Measurements from ENCODE around the gene ARHGEF7. TPM values are rescaled to one million over a fixed set of nuclear protein-coding genes. Genes with fewer than 3 reads are reported as not detected.

The ARHGEF7 gene
- total RNA-seq, 2 experiments from 2014 or later, result 67.9 to 68.9 TPM

GRCh38 chr13:111116856-111117255 is 1.7 kb downstream of the ARHGEF7 start:
- Mint-ChIP-seq H3K9me3 (no peaks in the 10 kb centered on the region), H3K27me3 (peaks cover 78% of the 10 kb centered on the region), H3K4me3 (no peak overlapping the region), H3K36me3 (ENCODE audit: low read depth) (no peaks in the 10 kb centered on the region), H3K27ac (no peak overlapping the region), H3K4me1 (peaks cover 14% of the 10 kb centered on the region)
- CTCF ChIA-PET, result interaction anchor here (1.3 to 1.8 kb wide), 2 partner anchors 47 to 49 kb away, joined by 3 to 6 read pairs; no protein-coding TSS in a partner anchor
- POLR2A ChIA-PET, result interaction anchor here (1.5 kb wide), 1 partner anchor 501 kb away, joined by 3 read pairs; the partner anchor contains the start of gene NAXD
- DNase-seq, result no peak

- POLR2A ChIA-PET, result interaction anchor here (1.5 kb wide), 1 partner anchor 502 kb away, joined by 3 read pairs; the partner anchor contains the start of gene NAXD
- CTCF ChIA-PET, result interaction anchor here (1.3 to 1.8 kb wide), 2 partner anchors 47 to 49 kb away, joined by 3 to 6 read pairs; no protein-coding TSS in a partner anchor
- H3K36me3 Mint-ChIP-seq (ENCODE audit: low read depth), result no peaks in the 10 kb centered on the region
- peaks cover 74% of the 10 kb centered on the region for H3K27me3 Mint-ChIP-seq
- peaks cover 14% of the 10 kb centered on the region for H3K4me1 Mint-ChIP-seq
- no peak overlapping the region for H3K27ac Mint-ChIP-seq
- no peak for DNase-seq
- no peaks in the 10 kb centered on the region for H3K9me3 Mint-ChIP-seq
- no peak overlapping the region for H3K4me3 Mint-ChIP-seq
Observed at GRCh38 chr13:111117289-111117688, 2.2 kb downstream of the ARHGEF7 start.

- Mint-ChIP-seq H3K27ac (no peak overlapping the region), H3K36me3 (ENCODE audit: low read depth) (no peaks in the 10 kb centered on the region), H3K4me3 (no peak overlapping the region), H3K27me3 (peaks cover 70% of the 10 kb centered on the region), H3K9me3 (no peaks in the 10 kb centered on the region), H3K4me1 (peaks cover 14% of the 10 kb centered on the region)
- DNase-seq, result no peak
- POLR2A ChIA-PET, result no interaction called here
- CTCF ChIA-PET, result interaction anchor here (1.8 kb wide), 1 partner anchor 50 kb away, joined by 6 read pairs; no protein-coding TSS in a partner anchor
Observed at GRCh38 chr13:111117961-111118360, 2.9 kb downstream of the ARHGEF7 start.

GRCh38 chr13:111118898-111119607 is 3.9 kb downstream of the ARHGEF7 start:
- ChIA-PET CTCF (no interaction called here), POLR2A (no interaction called here)
- Mint-ChIP-seq H3K27ac (no peak overlapping the region), H3K36me3 (ENCODE audit: low read depth) (no peaks in the 10 kb centered on the region), H3K27me3 (peaks cover 59% of the 10 kb centered on the region), H3K4me3 (no peak overlapping the region), H3K4me1 (peaks cover 11% of the 10 kb centered on the region), H3K9me3 (no peaks in the 10 kb centered on the region)
- no peak for DNase-seq

- H3K36me3 Mint-ChIP-seq (ENCODE audit: low read depth), result no peaks in the 10 kb centered on the region
- no peak for DNase-seq
- CTCF ChIA-PET, result no interaction called here
- POLR2A ChIA-PET, result no interaction called here
- H3K27ac Mint-ChIP-seq, result no peak overlapping the region
- H3K27me3 Mint-ChIP-seq, result peaks cover 52% of the 10 kb centered on the region
- H3K9me3 Mint-ChIP-seq, result no peaks in the 10 kb centered on the region
- no peak overlapping the region for H3K4me3 Mint-ChIP-seq
- H3K4me1 Mint-ChIP-seq, result peaks cover 4% of the 10 kb centered on the region
Observed at GRCh38 chr13:111119966-111120365, 4.9 kb downstream of the ARHGEF7 start.

GRCh38 chr13:111120422-111120821 is 5.3 kb downstream of the ARHGEF7 start:
- Mint-ChIP-seq H3K4me3 (no peak overlapping the region), H3K4me1 (peaks cover 4% of the 10 kb centered on the region), H3K9me3 (no peaks in the 10 kb centered on the region), H3K36me3 (ENCODE audit: low read depth) (no peaks in the 10 kb centered on the region), H3K27ac (no peak overlapping the region), H3K27me3 (peaks cover 55% of the 10 kb centered on the region)
- CTCF ChIA-PET, result no interaction called here
- POLR2A ChIA-PET, result no interaction called here
- no peak for DNase-seq

GRCh38 chr13:111120913-111121312 is 5.8 kb downstream of the ARHGEF7 start:
- Mint-ChIP-seq H3K27me3 (peaks cover 54% of the 10 kb centered on the region), H3K9me3 (no peaks in the 10 kb centered on the region), H3K27ac (no peak overlapping the region), H3K4me3 (no peak overlapping the region), H3K36me3 (ENCODE audit: low read depth) (no peaks in the 10 kb centered on the region), H3K4me1 (peaks cover 4% of the 10 kb centered on the region)
- no peak for DNase-seq
- ChIA-PET POLR2A (no interaction called here), CTCF (no interaction called here)

- H3K27me3 Mint-ChIP-seq, result peaks cover 49% of the 10 kb centered on the region
- no peak overlapping the region for H3K4me3 Mint-ChIP-seq
- POLR2A ChIA-PET, result no interaction called here
- no peak overlapping the region for H3K27ac Mint-ChIP-seq
- H3K36me3 Mint-ChIP-seq (ENCODE audit: low read depth), result no peaks in the 10 kb centered on the region
- no peaks in the 10 kb centered on the region for H3K4me1 Mint-ChIP-seq
- DNase-seq, result no peak
- CTCF ChIA-PET, result no interaction called here
- no peaks in the 10 kb centered on the region for H3K9me3 Mint-ChIP-seq
Observed at GRCh38 chr13:111121506-111121905, 6.4 kb downstream of the ARHGEF7 start.

- H3K4me1 Mint-ChIP-seq, result no peaks in the 10 kb centered on the region
- H3K27me3 Mint-ChIP-seq, result peaks cover 49% of the 10 kb centered on the region
- CTCF ChIA-PET, result no interaction called here
- POLR2A ChIA-PET, result no interaction called here
- DNase-seq, result no peak
- H3K27ac Mint-ChIP-seq, result no peak overlapping the region
- no peak overlapping the region for H3K4me3 Mint-ChIP-seq
- no peaks in the 10 kb centered on the region for H3K9me3 Mint-ChIP-seq
- H3K36me3 Mint-ChIP-seq (ENCODE audit: low read depth), result no peaks in the 10 kb centered on the region
Observed at GRCh38 chr13:111122056-111122455, 6.9 kb downstream of the ARHGEF7 start.

GRCh38 chr13:111122631-111123030 is 7.5 kb downstream of the ARHGEF7 start:
- Mint-ChIP-seq H3K4me3 (no peak overlapping the region), H3K4me1 (no peaks in the 10 kb centered on the region), H3K27ac (no peak overlapping the region), H3K9me3 (no peaks in the 10 kb centered on the region), H3K27me3 (peaks cover 45% of the 10 kb centered on the region), H3K36me3 (ENCODE audit: low read depth) (no peaks in the 10 kb centered on the region)
- no peak for DNase-seq
- CTCF ChIA-PET, result no interaction called here
- POLR2A ChIA-PET, result no interaction called here

- H3K36me3 Mint-ChIP-seq (ENCODE audit: low read depth), result no peaks in the 10 kb centered on the region
- H3K9me3 Mint-ChIP-seq, result no peaks in the 10 kb centered on the region
- H3K4me1 Mint-ChIP-seq, result no peaks in the 10 kb centered on the region
- H3K27ac Mint-ChIP-seq, result no peak overlapping the region
- no peak for DNase-seq
- H3K27me3 Mint-ChIP-seq, result peaks cover 43% of the 10 kb centered on the region
- ChIA-PET CTCF (no interaction called here), POLR2A (no interaction called here)
- H3K4me3 Mint-ChIP-seq, result no peak overlapping the region
Observed at GRCh38 chr13:111123221-111123620, 8.1 kb downstream of the ARHGEF7 start.

GRCh38 chr13:111123649-111124048 is 8.5 kb downstream of the ARHGEF7 start:
- H3K4me3 Mint-ChIP-seq, result no peak overlapping the region
- POLR2A ChIA-PET, result no interaction called here
- H3K4me1 Mint-ChIP-seq, result no peaks in the 10 kb centered on the region
- no peak overlapping the region for H3K27ac Mint-ChIP-seq
- H3K36me3 Mint-ChIP-seq (ENCODE audit: low read depth), result no peaks in the 10 kb centered on the region
- CTCF ChIA-PET, result no interaction called here
- no peaks in the 10 kb centered on the region for H3K9me3 Mint-ChIP-seq
- H3K27me3 Mint-ChIP-seq, result peaks cover 40% of the 10 kb centered on the region
- DNase-seq, result no peak

GRCh38 chr13:111126509-111126908 is 11.4 kb downstream of the ARHGEF7 start:
- CTCF ChIA-PET, result interaction anchor here (1.0 to 1.8 kb wide), 2 partner anchors 59 to 85 kb away, joined by 3 to 5 read pairs; no protein-coding TSS in a partner anchor
- Mint-ChIP-seq H3K4me3 (no peak overlapping the region), H3K27me3 (peaks cover 37% of the 10 kb centered on the region), H3K36me3 (ENCODE audit: low read depth) (no peaks in the 10 kb centered on the region), H3K27ac (no peak overlapping the region), H3K4me1 (no peaks in the 10 kb centered on the region), H3K9me3 (no peaks in the 10 kb centered on the region)
- no peak for DNase-seq
- POLR2A ChIA-PET, result no interaction called here

- no peaks in the 10 kb centered on the region for H3K4me1 Mint-ChIP-seq
- peaks cover 3% of the 10 kb centered on the region for H3K9me3 Mint-ChIP-seq
- H3K27me3 Mint-ChIP-seq, result peaks cover 35% of the 10 kb centered on the region
- H3K36me3 Mint-ChIP-seq (ENCODE audit: low read depth), result no peaks in the 10 kb centered on the region
- H3K4me3 Mint-ChIP-seq, result no peak overlapping the region
- H3K27ac Mint-ChIP-seq, result no peak overlapping the region
- POLR2A ChIA-PET, result no interaction called here
- no peak for DNase-seq
- CTCF ChIA-PET, result interaction anchor here (0.8 kb wide), 1 partner anchor 62 kb away, joined by 3 read pairs; no protein-coding TSS in a partner anchor
Observed at GRCh38 chr13:111129465-111130115, 14.5 kb downstream of the ARHGEF7 start.

All from activated CD4-positive, alpha-beta memory T cell treated with anti-CD3 and anti-CD28 coated beads, Interleukin-2, amount 10 ng/mL, durations not matched to agents 7 days and 5 days (primary cell).